ENCODE results near the gene PPP1R1C.

GRCh38 chr2:181988154-181988924, 2.7 kb downstream of the PPP1R1C start:
- TF ChIP-seq CTCF (IDR thresholded peaks at IDR 0.05) (no peak), POLR2AphosphoS5 (IDR thresholded peaks at IDR 0.05) (no peak), POLR2A (IDR thresholded peaks at IDR 0.05) (no peak)

Measured in prostate gland (tissue), 2 donors.